H1 (cell line): ENCODE data around the gene NCOA1. TPM values are rescaled to one million over a fixed set of nuclear protein-coding genes. Genes with fewer than 3 reads are reported as not detected.

ENCODE experiments used
- CHD1 ChIP-seq: IDR thresholded peaks from 2 replicates; pipeline ENCODE4 v1.6.1; 2012; ENCODE audit warnings: low read depth, low read length, improper control_type of control experiment
- CHD7 ChIP-seq: fragments of 300-600 bp; sonication (generic); IDR thresholded peaks from 2 replicates; pipeline ENCODE4 v1.7.1; 2012; ENCODE audit warnings: low read length, moderate library complexity, mild to moderate bottlenecking, inconsistent platforms; ENCODE audit not compliant: insufficient replicate concordance
- EGR1 ChIP-seq: IDR thresholded peaks from 2 replicates; pipeline ENCODE4 v1.6.1; 2011; ENCODE audit warnings: low read depth, low read length, borderline replicate concordance
- EZH2 ChIP-seq: fragments of 200-600 bp; sonication (generic); IDR thresholded peaks from 2 replicates; pipeline ENCODE4 v1.7.1; 2012; ENCODE audit warnings: low read depth, mild to moderate bottlenecking, moderate library complexity, low read length, inconsistent platforms; ENCODE audit not compliant: severe bottlenecking
- FOSL1 ChIP-seq: IDR thresholded peaks from 2 replicates; pipeline ENCODE4 v1.6.1; 2011; ENCODE audit warnings: mild to moderate bottlenecking, low read depth, low read length, moderate library complexity; ENCODE audit not compliant: insufficient read depth
- KDM4A ChIP-seq: IDR thresholded peaks from one replicate; pipeline ENCODE4 v1.7.1; 2012; ENCODE audit warnings: low read depth, mild to moderate bottlenecking, moderate library complexity, low read length, inconsistent platforms; ENCODE audit not compliant: severe bottlenecking
- RXRA ChIP-seq: IDR thresholded peaks from 2 replicates; pipeline ENCODE4 v1.6.1; 2011; ENCODE audit warnings: low read depth, mild to moderate bottlenecking, low read length, moderate library complexity; ENCODE audit not compliant: insufficient read depth
- SP1 ChIP-seq: IDR thresholded peaks from 2 replicates; pipeline ENCODE4 v1.6.1; 2011; ENCODE audit warnings: low read depth, low read length
- SP4 ChIP-seq: IDR thresholded peaks from 2 replicates; pipeline ENCODE4 v1.6.1; 2012; ENCODE audit warnings: low read length, inconsistent platforms
- ZNF274 ChIP-seq: IDR thresholded peaks from 2 replicates; pipeline ENCODE4 v1.7.0; 2012; ENCODE audit warnings: low read length, borderline replicate concordance; ENCODE audit errors: extremely low read depth
- polyA plus RNA-seq, 7 experiments: library from polyadenylated mRNA; depleted of rRNA in 3 of 7; stranded (reverse) in 5 of 7; unstranded in 2 of 7; fragments of >200 nt in 5 of 7; fragments of 200-250 nt in 2 of 7; gene quantifications; 1 replicate in 5 of 7; 2 replicates in 1 of 7; 4 replicates in 1 of 7; pipeline versions ENCODE4 v1.2.1 to v1.2.3, GENCODE V29; 2011 to 2013; ENCODE audit warnings: missing spikeins in 2 of 7, mixed read lengths in 2 of 7
- total RNA-seq: library from RNA; stranded (reverse); fragmentation: NEBNext Ultra II Directional; extraction: Animal tissue kit (Norgen Biotek cat#: 25700); gene quantifications from 2 replicates; pipeline ENCODE4 v1.2.1, GENCODE V29; 2021

Gene NCOA1
- total and polyA plus RNA-seq, 2 of the 8 experiments (the other 6 are each of a cell fraction or from before 2014, with no cell fraction given) = 12.8 to 17.9 TPM

- no peak for TF ChIP-seq CHD7
- no peak for TF ChIP-seq RXRA
- no peak for TF ChIP-seq SP4
- no peak for TF ChIP-seq EZH2
- TF ChIP-seq KDM4A = no peak
- no peak for TF ChIP-seq EGR1
- no peak for TF ChIP-seq SP1
- TF ChIP-seq CHD1 = no peak
- TF ChIP-seq FOSL1 = no peak
- no peak for TF ChIP-seq ZNF274
These were observed 38.6 kb upstream of the NCOA1 start (continued) for GRCh38 chr2:24452502-24452885.
